HG03378 (cell line): Measurements from ENCODE around the gene CORO2A.

Experiments
- ATAC-seq: cut with Tn5 transposase; IDR thresholded peaks from one replicate; pipeline ENCODE4 v1.9.1; 2021; ENCODE audit warnings: mild to moderate bottlenecking, moderate library complexity; ENCODE audit not compliant: unreplicated experiment

CORO2A gene

GRCh38 chr9:98219794-98220370, 27.4 kb upstream of the CORO2A start:
- no peak for ATAC-seq

DNA sequence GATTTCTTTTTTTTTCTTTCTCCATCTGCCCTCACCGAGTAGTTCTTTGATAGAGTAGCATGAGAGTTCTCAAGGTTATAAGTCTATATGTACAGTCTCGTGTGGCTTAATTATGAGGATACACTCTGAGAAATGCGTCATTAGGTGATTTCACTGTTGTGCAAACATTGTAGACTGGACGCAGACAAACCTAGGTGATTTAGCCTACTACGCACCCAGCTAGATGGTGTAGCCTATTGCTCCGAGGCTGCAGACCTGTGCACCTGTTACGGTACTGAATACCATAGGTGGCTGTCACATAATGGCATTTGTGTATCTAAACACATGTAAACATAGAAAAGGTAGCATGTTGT, 26.9 kb upstream of the CORO2A start:
- ATAC-seq = no peak

- no peak for ATAC-seq
These were observed 26.3 kb upstream of the CORO2A start for GRCh38 chr9:98218562-98219363.

GRCh38 chr9:98217255-98217654, 24.8 kb upstream of the CORO2A start:
- no peak for ATAC-seq

GRCh38 chr9:98216391-98216790, 24.0 kb upstream of the CORO2A start:
- ATAC-seq = no peak

DNA sequence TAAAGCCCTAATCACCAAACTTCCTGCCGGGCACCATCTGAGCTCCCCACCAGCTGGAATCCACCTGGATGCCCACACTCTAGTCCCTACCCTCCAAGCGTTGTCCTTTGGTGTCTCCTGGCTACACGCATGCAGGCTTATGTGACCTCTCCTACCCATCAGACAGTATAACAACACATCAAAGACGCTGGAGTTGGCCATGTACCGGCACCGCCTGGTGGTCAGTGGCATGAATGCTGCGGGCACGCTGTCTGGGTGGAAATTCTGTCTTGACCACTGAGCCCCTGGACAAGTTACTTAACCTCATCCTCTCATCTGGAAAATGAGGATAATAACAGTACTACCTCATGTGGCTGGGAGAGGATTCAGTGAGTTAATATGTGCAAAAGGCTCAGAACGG, 23.4 kb upstream of the CORO2A start:
- no peak for ATAC-seq

DNA sequence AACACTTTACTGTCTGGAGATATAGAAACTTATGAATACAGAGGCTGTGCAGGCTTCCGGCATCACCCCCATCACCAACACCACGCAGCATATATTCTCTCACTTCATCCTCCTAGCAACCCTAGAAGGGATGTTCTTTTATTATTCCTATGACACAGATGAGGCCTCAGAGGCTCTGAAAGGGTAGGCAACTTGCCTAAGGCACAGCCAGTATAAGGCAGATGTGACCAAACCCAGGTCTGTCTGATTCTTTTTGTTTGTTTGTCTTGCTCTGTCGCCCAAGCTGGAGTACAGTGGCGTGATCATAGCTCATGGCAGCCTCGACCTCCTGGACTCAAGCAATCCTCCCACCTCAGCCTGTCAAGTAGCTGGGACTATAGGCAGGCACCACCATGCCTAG, 22.8 kb upstream of the CORO2A start:
- no peak for ATAC-seq

DNA sequence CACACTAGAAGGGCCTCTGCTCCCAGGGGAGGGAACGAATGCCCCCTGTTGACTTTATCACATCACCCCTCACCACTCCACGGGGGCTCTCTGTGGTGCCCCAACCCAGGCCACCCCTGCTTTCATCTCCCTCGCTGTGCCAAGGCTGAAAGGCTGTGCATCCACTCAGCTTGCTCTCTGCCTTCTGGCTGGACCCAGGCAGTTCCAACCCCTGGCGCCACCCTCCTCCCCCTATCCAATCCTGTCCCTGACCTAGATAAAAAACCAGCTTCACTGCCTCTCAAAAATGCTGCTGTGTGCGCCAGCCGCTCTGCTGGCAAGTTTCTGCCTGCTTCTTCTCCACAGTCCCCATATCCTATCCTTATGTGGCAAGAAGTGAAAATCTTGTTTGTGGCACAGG, 22.4 kb upstream of the CORO2A start:
- no peak for ATAC-seq

DNA sequence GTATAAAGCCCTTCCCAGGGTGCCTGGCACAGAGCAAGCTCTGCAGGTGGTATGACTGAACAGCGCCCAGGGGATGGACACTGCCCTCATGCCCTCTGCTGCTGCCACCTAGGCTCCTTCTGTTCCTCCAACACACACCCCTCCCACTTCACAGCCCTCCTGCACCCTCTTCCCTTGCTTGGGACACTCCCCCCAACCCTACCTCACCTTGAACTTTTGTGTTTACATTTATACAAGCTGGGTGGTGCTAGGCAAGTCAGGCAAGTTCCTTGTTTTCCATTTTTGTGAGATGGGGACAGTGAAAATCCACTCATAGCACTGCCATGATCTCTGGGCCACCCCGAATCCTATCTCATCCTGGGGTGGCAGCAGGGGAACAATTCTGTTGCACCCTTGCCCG, 18.8 kb upstream of the CORO2A start:
- ATAC-seq = no peak

- no peak for ATAC-seq
These were observed 18.0 kb upstream of the CORO2A start for GRCh38 chr9:98210435-98210834.

DNA sequence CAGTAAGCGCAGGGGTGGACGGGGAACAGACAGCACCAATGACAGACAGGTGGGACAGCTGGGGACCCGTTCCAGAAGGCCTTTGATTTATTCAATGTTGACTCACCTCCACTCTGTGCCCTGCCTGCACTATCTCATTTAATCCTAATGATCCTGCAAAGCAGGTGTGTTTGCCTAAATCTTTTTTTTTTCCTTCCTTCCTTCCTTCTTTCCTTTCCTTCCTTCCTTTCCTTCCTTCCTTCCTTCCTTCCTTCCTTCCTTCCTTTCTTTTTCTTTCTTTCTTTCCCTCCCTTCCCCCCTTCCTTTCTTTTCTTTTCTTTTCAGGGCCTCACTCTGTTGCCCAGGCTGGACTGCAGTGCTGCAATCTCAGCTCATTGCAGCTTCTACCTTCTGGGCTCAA, 17.1 kb upstream of the CORO2A start:
- no peak for ATAC-seq

- ATAC-seq = no peak
These were observed 16.2 kb upstream of the CORO2A start for GRCh38 chr9:98208635-98209034.

- ATAC-seq = no peak
These were observed 15.2 kb upstream of the CORO2A start for GRCh38 chr9:98207606-98208005.

DNA sequence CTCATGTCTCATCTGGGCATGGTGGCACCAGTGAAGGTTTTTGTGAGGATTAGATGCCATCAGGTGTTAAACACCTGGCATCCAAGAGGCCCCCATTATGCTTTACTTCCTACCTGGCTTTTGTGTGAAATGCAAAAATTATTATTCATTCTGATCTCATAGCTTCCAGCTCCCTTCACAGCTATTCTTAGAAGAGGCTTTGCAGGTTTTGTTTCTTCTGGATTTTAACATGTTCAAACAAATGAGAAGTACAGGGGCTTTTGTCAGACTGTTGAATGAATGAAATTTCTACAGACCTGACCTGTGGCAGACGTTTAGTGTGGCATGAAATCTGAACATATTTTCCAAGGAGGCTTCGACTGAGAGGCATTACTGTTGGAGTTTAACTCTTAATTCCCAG, 14.3 kb upstream of the CORO2A start:
- no peak for ATAC-seq

DNA sequence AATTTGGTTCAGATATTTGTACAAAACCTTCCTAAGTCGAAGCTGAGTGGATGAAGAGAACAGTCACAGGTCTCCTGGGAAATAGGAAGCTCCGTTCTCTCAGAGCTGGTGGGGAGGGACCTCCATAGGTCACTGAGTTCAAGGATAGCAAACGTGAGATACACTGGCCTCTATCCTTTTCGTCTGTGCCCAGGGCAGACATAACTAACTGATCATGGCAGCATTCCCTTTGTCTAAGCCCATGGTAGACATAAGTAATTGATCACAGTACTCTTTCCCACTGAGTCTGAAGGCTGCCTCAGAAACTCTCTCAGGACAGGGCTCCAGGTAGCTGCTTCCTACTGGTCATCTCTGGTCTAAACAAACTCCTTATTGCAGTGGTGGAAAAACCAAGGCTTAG, 12.3 kb upstream of the CORO2A start:
- ATAC-seq = no peak

DNA sequence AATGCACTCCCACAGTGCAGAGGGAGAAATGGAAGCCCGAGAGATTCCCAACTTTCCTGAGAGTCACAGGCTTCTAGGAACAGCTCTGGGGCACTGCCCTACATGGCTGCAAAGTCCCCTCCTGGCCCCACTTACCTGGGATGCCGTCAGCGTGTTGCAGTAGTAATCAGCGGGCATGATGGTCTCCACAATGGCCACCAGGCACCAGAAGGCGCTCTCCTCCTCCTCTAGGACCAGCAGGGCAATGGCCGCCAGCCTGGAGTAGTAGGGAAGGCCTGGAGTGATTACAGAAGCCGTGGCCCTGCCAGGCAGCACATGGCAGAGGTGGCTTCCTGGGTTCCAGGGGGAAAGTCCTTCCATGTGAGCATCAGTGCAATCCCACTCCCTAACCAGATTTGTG, 10.7 kb upstream of the CORO2A start:
- no peak for ATAC-seq

DNA sequence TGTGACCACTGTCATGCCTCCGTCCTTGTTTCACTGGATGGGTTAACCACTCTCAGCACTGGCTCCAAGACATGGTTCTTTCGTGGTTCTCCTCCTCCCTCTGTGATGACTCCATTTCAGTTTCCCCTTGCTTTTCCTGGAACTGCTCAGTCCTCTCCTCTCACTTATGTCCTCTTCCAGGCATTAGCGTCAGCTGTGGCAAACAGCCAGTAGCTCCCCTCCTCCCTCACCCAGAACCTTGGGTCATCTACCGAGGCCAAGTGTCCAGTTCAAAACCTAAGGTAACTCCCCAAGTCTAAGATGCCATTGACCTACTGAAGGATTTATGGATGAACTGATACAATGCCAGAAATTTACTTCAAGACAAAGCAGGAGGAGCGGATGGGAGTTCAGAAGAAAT, 9.8 kb upstream of the CORO2A start:
- ATAC-seq = no peak

DNA sequence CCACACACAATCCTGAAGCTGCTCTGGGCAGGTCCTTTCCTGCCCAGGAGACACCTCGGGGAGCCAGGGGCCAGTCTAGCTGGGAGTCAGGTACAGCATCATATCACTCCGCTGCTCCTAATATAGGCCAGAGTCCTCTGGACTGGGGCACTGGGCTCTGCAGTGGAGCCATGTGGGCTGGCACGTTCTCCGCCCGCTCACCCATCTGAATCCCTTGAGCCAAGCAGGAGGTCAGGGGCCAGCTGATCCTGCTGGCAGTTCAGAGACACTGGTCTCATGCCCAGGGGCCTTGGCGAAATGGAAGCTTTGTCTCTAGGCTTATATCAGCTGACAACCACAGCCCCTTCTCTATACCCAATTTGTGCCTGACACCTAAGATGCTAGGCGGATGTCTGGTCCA, 9.3 kb upstream of the CORO2A start:
- ATAC-seq = no peak

- peak; percentile 52 for ATAC-seq
These were observed 8.7 kb upstream of the CORO2A start for GRCh38 chr9:98201102-98201501.

DNA sequence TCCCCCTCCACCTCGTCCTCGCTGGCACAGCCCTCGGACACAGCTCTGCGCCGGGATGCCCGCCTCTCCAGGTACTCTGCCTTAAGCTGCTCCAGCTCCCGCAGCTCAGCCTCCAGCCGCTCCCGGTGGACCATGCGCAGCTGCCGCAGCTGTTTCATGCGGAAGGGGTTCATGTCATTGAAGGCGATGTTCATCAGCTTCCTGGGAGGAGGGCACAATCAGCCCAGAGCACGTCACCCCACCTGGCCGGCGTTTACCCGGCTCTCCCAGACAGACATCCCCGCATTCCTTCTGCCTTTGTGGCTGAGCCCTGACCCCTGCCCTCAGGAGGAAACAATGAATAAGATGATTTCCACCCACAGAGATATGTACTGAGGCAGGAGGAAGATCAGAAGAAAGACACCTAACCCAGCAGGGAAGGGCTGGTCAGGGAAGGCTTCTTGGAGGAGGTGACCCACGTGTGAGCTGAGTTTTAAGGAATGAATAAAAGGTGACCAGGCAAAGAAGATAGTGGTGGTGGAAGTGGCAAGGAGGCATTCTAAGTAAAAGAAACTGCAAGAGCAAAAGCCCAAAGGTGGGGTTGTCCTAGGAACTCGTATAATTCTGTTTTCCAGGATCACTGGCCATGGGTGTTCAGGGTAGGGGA, 7.1 kb upstream of the CORO2A start:
- ATAC-seq = no peak

- no peak for ATAC-seq
These were observed 3.2 kb upstream of the CORO2A start for GRCh38 chr9:98195671-98196070.

GRCh38 chr9:98193336-98193944, 1.0 kb upstream of the CORO2A start:
- ATAC-seq = no peak
